Measurements from ENCODE around the gene SOX8.
A peak's percentile ranks its signal among the peaks of the same experiment; 100 is the strongest.

SOX8 gene

GRCh38 chr16:988471-989353 lies 7.1 kb downstream of the SOX8 start:
- DNase-seq (ENCODE audit: low read depth) = no peak

DNA sequence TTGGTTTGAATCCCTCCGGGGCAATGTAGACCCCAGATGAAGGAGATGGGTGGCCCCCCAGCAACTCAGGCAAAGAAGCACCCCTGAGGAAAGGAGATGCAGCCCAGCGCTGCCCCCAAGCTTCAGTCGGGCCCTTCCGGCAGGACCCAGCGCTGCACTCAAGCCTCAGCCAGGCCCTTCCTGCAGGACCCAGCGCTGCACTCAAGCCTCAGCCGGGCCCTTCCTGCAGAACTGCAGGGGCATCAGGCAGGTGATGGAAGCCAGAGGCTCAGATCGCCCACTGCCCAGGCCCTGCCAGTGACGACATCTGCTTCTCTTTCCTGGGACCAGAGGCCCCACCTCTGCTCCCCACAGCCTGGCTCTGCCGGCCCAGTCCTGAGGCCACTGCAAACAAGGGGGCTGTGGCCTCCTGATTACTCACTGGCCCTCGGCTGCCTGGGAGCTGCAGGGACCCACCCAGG lies 7.8 kb downstream of the SOX8 start:
- no peak for DNase-seq (ENCODE audit: low read depth)

- DNase-seq (ENCODE audit: low read depth) = no peak
Observed at GRCh38 chr16:990516-991291, 9.1 kb downstream of the SOX8 start.

DNA sequence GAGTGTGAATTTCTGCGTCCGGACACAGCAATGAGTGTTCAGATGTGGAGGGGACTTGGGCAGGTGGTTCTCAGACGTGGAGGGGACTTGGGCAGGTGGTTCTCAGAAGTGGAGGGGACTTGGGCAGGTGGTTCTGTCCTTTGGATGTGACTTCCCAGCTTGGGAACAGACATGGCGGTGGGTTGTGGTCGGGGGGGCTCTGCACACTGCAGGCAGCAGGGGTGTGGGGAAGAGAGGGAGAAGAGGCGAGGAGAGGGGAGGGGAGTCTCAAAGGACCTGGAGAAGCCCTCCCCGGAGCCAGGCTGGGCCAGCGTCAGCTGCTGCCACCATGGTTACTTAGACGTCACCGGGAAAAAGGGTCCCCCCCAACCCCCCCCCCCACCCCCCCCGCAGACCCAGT lies 9.8 kb downstream of the SOX8 start:
- no peak for DNase-seq (ENCODE audit: low read depth)

DNA sequence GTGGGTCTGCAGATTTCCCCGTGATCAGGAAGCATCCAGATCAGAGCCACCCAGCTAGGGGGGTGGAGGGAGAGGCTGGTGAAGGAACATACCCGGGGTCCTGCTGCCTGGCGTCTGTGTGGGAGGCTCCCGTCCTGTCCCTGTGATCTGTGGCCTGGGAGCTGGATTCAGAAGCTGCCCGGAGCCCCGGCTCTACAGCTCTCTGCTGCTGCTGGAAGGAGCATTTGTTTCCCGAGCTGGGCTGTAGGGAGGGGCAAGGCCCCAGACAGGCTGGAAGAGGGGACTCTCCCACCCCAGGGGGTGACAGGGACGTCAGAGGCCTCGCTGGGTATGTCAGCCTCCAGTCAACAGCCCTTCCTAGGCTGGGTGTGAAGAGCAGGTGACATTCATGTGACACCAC lies 10.2 kb downstream of the SOX8 start:
- no peak for DNase-seq (ENCODE audit: low read depth)

DNA sequence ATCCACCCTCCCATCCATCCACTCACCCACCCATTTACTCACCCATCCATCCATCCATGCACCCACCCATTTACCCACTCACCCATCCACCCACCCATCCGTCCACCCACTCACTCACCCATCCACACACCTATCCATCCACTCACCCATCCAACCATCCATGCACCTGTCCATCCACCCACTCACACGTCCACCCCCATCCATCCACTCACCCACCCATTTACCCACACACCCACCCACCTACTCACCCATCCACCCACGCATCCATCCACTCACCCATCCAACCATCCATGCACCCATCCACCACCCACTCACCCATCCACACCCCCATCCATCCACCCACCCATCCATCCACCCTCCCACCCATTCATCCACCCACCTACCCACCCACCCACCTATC lies 12.2 kb downstream of the SOX8 start:
- DNase-seq (ENCODE audit: low read depth) = no peak

- DNase-seq (ENCODE audit: low read depth) = no peak
Observed at GRCh38 chr16:995087-995486, 13.5 kb downstream of the SOX8 start.

GRCh38 chr16:995783-996182 lies 14.2 kb downstream of the SOX8 start:
- no peak for DNase-seq (ENCODE audit: low read depth)

DNA sequence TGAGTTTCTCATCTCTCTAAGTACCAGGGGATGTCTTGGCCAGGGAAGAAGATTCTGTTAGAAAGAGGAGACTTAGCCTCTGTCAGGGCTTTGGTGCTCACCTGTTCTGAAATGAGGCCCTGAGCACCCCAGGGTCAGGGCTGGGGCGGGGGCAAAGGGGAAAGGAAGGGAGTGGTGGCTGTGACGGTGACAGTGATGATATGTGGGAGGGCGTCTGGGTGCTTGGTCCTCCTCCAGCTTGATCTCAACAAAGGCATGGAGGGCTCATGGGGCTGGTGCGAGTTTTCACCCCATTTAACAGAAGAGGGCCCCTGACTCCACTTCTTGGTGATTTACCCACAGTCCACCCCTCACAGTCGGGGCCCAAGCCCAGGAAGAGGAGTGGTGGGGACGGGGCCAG lies 15.1 kb downstream of the SOX8 start:
- DNase-seq (ENCODE audit: low read depth) = no peak

DNA sequence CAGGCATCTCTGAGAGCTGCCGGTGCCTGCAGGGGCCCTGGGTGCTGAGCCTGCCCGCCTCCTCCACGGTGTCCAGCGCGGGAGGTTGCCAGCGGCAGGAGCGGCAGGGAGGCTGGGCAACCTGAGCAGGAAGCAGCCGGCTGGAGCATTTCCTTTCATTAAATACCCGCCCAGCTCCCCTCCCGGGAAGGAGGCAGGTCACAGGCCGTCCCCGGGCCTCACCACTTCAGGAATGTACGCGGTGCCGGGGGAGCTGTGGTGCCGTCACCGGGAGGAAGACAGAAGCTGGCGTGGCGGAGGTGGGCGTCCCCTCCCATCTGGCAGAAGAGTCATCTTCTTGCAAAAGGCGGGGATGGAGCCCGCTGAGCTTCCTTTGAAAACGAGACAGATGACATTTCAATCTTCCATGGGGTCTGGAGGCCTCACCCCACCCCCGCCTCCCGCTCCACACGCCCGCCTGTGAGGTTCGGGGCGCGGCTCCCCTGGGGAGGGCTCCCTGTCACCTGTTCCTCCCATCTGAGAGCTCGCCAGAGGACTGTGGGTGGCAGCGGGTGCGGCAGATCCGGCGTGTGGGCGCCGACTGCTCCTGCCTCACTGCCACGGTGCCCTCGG lies 16.0 kb downstream of the SOX8 start:
- no peak for DNase-seq (ENCODE audit: low read depth)

GRCh38 chr16:998211-998610 lies 16.6 kb downstream of the SOX8 start:
- no peak for DNase-seq (ENCODE audit: low read depth)

- no peak for DNase-seq (ENCODE audit: low read depth)
Observed at GRCh38 chr16:998615-999014, 17.0 kb downstream of the SOX8 start.

- DNase-seq (ENCODE audit: low read depth) = no peak
Observed at GRCh38 chr16:999677-1000076, 18.1 kb downstream of the SOX8 start.

DNA sequence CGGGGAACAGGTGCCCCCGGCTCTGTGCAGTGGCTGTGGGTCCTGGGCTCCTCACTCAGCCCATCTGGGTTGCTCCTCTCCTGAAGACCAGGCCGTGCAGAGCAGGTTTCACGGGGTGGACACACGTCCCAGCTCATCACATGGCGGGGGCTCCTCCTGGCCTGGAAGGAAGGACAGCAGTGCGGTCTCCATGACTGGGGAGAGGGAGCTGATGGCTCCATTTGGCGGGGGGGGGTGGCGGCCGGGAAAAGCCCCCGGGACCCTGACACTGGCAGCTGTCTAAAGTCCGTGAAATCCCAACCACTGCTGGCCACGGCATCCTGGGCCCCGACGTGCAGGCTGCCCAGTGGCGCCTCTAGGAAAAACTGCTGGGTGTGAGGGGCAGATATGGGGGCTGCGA lies 19.0 kb downstream of the SOX8 start:
- DNase-seq (ENCODE audit: low read depth) = no peak

GRCh38 chr16:1001096-1001495 lies 19.5 kb downstream of the SOX8 start:
- DNase-seq (ENCODE audit: low read depth) = no peak

DNA sequence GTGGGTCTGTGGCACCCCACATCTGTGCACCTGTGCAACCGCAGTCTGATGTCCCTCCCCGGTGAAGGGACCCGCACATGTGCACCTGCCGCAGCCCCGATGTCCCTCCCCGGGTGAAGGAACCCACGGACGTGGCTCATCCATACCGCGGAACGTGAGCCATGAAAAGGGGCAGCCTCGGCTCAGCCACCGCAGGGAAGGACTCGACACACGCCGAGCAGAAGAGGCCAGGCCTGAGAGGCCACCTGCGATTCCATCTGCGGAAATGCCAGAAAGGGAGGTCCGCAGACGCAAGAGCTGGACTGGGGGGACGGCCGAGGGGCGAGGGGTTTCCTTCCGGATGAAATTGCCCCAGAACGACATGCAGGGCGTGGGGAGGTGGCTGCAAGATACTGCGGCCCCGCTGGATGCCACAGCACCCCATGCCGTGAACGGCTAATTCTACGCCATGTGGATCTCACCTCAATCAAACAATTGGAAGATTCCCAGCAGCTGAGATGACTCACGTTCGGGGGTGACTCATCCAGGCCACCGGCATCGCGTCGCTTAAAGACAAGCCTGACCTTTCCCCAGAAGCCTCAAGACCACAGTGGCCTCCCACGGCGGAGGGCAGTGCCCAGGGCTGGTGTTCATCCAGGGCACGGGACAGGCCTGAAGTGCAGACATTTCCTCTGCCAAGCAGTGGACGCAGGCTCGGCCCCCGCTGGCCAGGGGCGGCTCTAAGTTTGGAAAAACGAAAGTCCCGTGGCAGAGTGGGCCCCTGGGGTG lies 21.0 kb downstream of the SOX8 start:
- peak; percentile 44 for DNase-seq (ENCODE audit: low read depth)

GRCh38 chr16:1003391-1004347 lies 22.1 kb downstream of the SOX8 start:
- DNase-seq (ENCODE audit: low read depth) = no peak

GRCh38 chr16:1005286-1005685 lies 23.7 kb downstream of the SOX8 start:
- no peak for DNase-seq (ENCODE audit: low read depth)

- no peak for DNase-seq (ENCODE audit: low read depth)
Observed at GRCh38 chr16:1006781-1007180, 25.2 kb downstream of the SOX8 start.

DNA sequence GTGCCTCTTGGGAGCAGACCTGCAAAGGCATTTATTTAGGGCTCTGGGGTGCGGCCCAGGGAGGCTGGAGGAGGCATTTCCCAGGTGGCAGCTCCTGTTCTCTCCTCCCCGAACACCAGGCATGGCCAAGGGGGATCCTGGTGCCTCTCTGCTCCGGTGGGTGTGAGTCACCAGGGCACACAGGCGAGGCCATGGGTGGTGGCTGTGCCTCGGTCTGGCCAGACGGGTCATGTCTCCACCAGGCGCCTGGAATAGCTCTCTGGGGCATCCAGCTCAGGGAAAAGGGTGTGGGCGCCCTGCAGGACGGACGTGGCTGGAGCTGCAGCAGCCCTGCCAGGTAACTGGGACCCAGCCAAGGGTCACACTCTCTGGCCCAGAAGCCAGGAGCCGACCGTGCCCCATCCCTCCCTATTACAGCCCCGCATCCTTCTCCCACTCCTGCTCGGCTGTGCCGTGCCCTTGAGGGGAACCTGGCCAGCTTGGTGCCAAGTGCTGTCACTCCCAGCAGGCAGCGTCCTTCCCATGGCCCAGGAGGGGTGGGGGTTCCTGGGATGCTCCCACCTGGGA lies 25.8 kb downstream of the SOX8 start:
- DNase-seq (ENCODE audit: low read depth) = no peak

DNA sequence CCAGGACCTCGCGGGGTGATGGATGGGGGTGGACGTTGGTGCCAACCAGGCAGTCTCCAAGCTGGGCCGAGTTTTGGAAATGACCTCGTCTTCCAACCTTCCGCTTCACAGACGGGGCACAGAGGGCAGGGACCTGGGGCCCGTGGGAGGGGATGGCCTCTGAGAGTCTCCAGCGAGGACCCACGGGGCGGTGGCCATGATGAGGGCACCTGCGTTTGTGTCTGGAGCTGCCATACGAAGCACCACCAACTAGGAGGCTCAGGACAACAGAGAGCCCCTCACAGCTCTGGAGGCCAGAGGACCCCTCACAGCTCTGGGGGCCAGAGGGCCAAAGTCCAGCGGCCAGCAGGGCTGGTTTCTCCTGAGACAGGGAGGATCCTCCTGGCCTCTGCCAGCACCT lies 26.5 kb downstream of the SOX8 start:
- no peak for DNase-seq (ENCODE audit: low read depth)

All from fibroblast of the conjunctiva (primary cell).